Cardiac fibroblast (primary cell): ENCODE data around the gene NEURL1.
A peak's percentile ranks its signal among the peaks of the same experiment; 100 is the strongest.

ENCODE experiments used
- DNase-seq, 2 donors: peaks; one replicate each; pipeline versions ENCODE4 v3.0.0 to v3.0.0-alpha.2; 2010; ENCODE audit warnings: low read depth in 2 of 2
- H3K4me3 ChIP-seq, 2 donors: replicated peaks in 1 of 2; 1 replicate in 1 of 2; 2 replicates in 1 of 2; pipeline ENCODE4 v1.5.1; 2011; ENCODE audit warnings: low read depth in 2 of 2, low read length in 2 of 2, mild to moderate bottlenecking in 2 of 2, moderate library complexity in 1 of 2
- CTCF ChIP-seq: IDR thresholded peaks from one replicate; pipeline ENCODE4 v1.5.1; 2011; ENCODE audit warnings: low read depth, mild to moderate bottlenecking, low read length, inconsistent platforms

NEURL1 gene

GRCh38 chr10:103542764-103543616 lies 49.5 kb downstream of the NEURL1 start:
- DNase-seq: peak; percentile 53 to 69
- peak; percentile 59 for TF ChIP-seq CTCF
- peak overlapping the region in 1 of 2 donors; percentile 33 for H3K4me3 ChIP-seq

GRCh38 chr10:103543617-103544525 lies 50.4 kb downstream of the NEURL1 start:
- H3K4me3 ChIP-seq: no peak overlapping the region
- no peak for DNase-seq
- TF ChIP-seq CTCF: no peak

GRCh38 chr10:103544657-103545310 lies 51.3 kb downstream of the NEURL1 start:
- TF ChIP-seq CTCF: no peak
- no peak for DNase-seq
- H3K4me3 ChIP-seq: no peak overlapping the region

- H3K4me3 ChIP-seq: no peak overlapping the region
- no peak for TF ChIP-seq CTCF
- no peak for DNase-seq
These were observed 51.9 kb downstream of the NEURL1 start for GRCh38 chr10:103545366-103545765.

- no peak for DNase-seq
- TF ChIP-seq CTCF: no peak
- H3K4me3 ChIP-seq: no peak overlapping the region
These were observed 52.3 kb downstream of the NEURL1 start for GRCh38 chr10:103545771-103546281.

GRCh38 chr10:103546401-103546800 lies 52.9 kb downstream of the NEURL1 start:
- no peak overlapping the region for H3K4me3 ChIP-seq
- TF ChIP-seq CTCF: no peak
- no peak for DNase-seq
